H9 (cell line): ENCODE results near the gene TK1. TPM values are rescaled to one million over a fixed set of nuclear protein-coding genes. Genes with fewer than 3 reads are reported as not detected.

Experiments used
- DNase-seq: peaks from one replicate; pipeline ENCODE4 v3.0.0-alpha.2; 2017
- H2AFZ ChIP-seq: one replicate; pipeline ENCODE4 v1.6.1; 2013; ENCODE audit warnings: mild to moderate bottlenecking, low read length, control low read depth, moderate library complexity
- H2AK5ac ChIP-seq: 2 replicates; pipeline ENCODE4 v1.6.1; 2013; ENCODE audit warnings: low read length, control low read depth, mixed read lengths; ENCODE audit not compliant: insufficient read length
- H2BK120ac ChIP-seq: one replicate; pipeline ENCODE4 v1.6.1; 2013; ENCODE audit warnings: low read depth, mild to moderate bottlenecking, low read length, control low read depth, inconsistent platforms; ENCODE audit not compliant: poor library complexity, severe bottlenecking
- H2BK12ac ChIP-seq: 2 replicates; pipeline ENCODE4 v1.6.1; 2013; ENCODE audit warnings: low read length, control low read depth, mixed read lengths, low read depth; ENCODE audit not compliant: insufficient read length
- H2BK15ac ChIP-seq: 2 replicates; pipeline ENCODE4 v1.6.1; 2013; ENCODE audit warnings: low read depth, low read length, control low read depth
- H2BK20ac ChIP-seq: one replicate; pipeline ENCODE4 v1.6.1; 2013; ENCODE audit warnings: low read depth, mild to moderate bottlenecking, low read length, control low read depth, inconsistent platforms; ENCODE audit not compliant: poor library complexity, severe bottlenecking
- H2BK5ac ChIP-seq: 2 replicates; pipeline ENCODE4 v1.6.1; 2013; ENCODE audit warnings: low read length, control low read depth, mixed read lengths; ENCODE audit not compliant: insufficient read length
- H3K14ac ChIP-seq: 2 replicates; pipeline ENCODE4 v1.6.1; 2013; ENCODE audit warnings: low read length, control low read depth; ENCODE audit not compliant: insufficient read depth
- H3K18ac ChIP-seq: 2 replicates; pipeline ENCODE4 v1.6.1; 2013; ENCODE audit warnings: low read depth, mild to moderate bottlenecking, mixed read lengths, low read length, control low read depth; ENCODE audit not compliant: insufficient read length
- H3K23ac ChIP-seq: 2 replicates; pipeline ENCODE4 v1.6.1; 2013; ENCODE audit warnings: low read length, control low read depth, mixed read lengths, low read depth; ENCODE audit not compliant: insufficient read length
- H3K23me2 ChIP-seq: 2 replicates; pipeline ENCODE4 v1.6.1; 2013; ENCODE audit warnings: low read depth, mild to moderate bottlenecking, mixed read lengths, low read length, control low read depth; ENCODE audit not compliant: insufficient read length, poor library complexity, severe bottlenecking
- H3K27ac ChIP-seq: 2 replicates; pipeline ENCODE4 v1.5.1; 2013; ENCODE audit warnings: low read length, control low read depth, mixed read lengths, low read depth; ENCODE audit not compliant: insufficient read length
- H3K27me3 ChIP-seq: 2 replicates; pipeline ENCODE4 v1.6.1; 2013; ENCODE audit warnings: low read length, control low read depth, inconsistent platforms; ENCODE audit not compliant: insufficient read depth
- H3K4ac ChIP-seq: 2 replicates; pipeline ENCODE4 v1.6.1; 2013; ENCODE audit warnings: low read depth, mild to moderate bottlenecking, control low read depth, inconsistent platforms, low read length, moderate library complexity
- H3K4me1 ChIP-seq: 2 replicates; pipeline ENCODE4 v1.6.1; 2013; ENCODE audit warnings: low read length, control low read depth, inconsistent platforms; ENCODE audit not compliant: insufficient read depth
- H3K4me2 ChIP-seq: 2 replicates; pipeline ENCODE4 v1.6.1; 2013; ENCODE audit warnings: low read length, control low read depth, mixed read lengths; ENCODE audit not compliant: insufficient read length, insufficient read depth
- H3K56ac ChIP-seq: 2 replicates; pipeline ENCODE4 v1.6.1; 2013; ENCODE audit warnings: low read depth, mild to moderate bottlenecking, mixed read lengths, low read length, control low read depth; ENCODE audit not compliant: insufficient read length
- H3K79me1 ChIP-seq: 2 replicates; pipeline ENCODE4 v1.6.1; 2013; ENCODE audit warnings: low read depth, mild to moderate bottlenecking, moderate library complexity, low read length, control low read depth, inconsistent platforms; ENCODE audit not compliant: insufficient read depth, poor library complexity, severe bottlenecking
- H3K79me2 ChIP-seq: 2 replicates; pipeline ENCODE4 v1.6.1; 2013; ENCODE audit warnings: low read length, control low read depth, inconsistent platforms; ENCODE audit not compliant: insufficient read depth
- H3K9ac ChIP-seq: 2 replicates; pipeline ENCODE4 v1.6.1; 2013; ENCODE audit warnings: low read length, control low read depth, mixed read lengths; ENCODE audit not compliant: insufficient read length; ENCODE audit errors: extremely low read depth
- H3K9me3 ChIP-seq: one replicate; pipeline ENCODE4 v1.6.1; 2013; ENCODE audit warnings: low read depth, low read length, inconsistent platforms; ENCODE audit not compliant: control insufficient read depth
- H3T11ph ChIP-seq: one replicate; pipeline ENCODE4 v1.6.1; 2013; ENCODE audit warnings: mild to moderate bottlenecking, low read length, control low read depth, inconsistent platforms
- H4K20me1 ChIP-seq: one replicate; pipeline ENCODE4 v1.6.1; 2013; ENCODE audit not compliant: control insufficient read depth, insufficient read length, insufficient read depth
- H4K5ac ChIP-seq: 2 replicates; pipeline ENCODE4 v1.6.1; 2013; ENCODE audit warnings: low read depth, mild to moderate bottlenecking, mixed read lengths, low read length, control low read depth; ENCODE audit not compliant: insufficient read length
- H4K8ac ChIP-seq: replicated peaks from 2 replicates; pipeline ENCODE4 v1.6.1; 2013; ENCODE audit warnings: low read length, control low read depth, mixed read lengths, low read depth; ENCODE audit not compliant: insufficient read length
- H4K91ac ChIP-seq: 2 replicates; pipeline ENCODE4 v1.6.1; 2013; ENCODE audit warnings: low read depth, mild to moderate bottlenecking, moderate library complexity, mixed read lengths, low read length, control low read depth; ENCODE audit not compliant: insufficient read length
- H3K27ac Mint-ChIP-seq, 3 experiments: 2 replicates in 2 of 3; 3 replicates in 1 of 3; pipeline ENCODE4 v1.8.0; 2020 to 2021; ENCODE audit warnings: mixed read lengths in 3 of 3, mild to moderate bottlenecking in 1 of 3, moderate library complexity in 1 of 3
- H3K27me3 Mint-ChIP-seq: 2 replicates; pipeline ENCODE4 v1.8.0; 2021; ENCODE audit warnings: low read depth, mild to moderate bottlenecking, moderate library complexity, mixed read lengths
- H3K36me3 Mint-ChIP-seq, 3 experiments: 2 replicates in 2 of 3; 3 replicates in 1 of 3; pipeline ENCODE4 v1.8.0; 2020 to 2021; ENCODE audit warnings: low read depth in 3 of 3, mixed read lengths in 3 of 3; ENCODE audit not compliant: insufficient read depth in 1 of 3
- H3K4me1 Mint-ChIP-seq, 2 experiments: 2 replicates each; pipeline ENCODE4 v1.8.0; 2020; ENCODE audit warnings: mixed read lengths in 2 of 2
- H3K4me3 Mint-ChIP-seq, 2 experiments: 2 replicates in 1 of 2; 3 replicates in 1 of 2; pipeline ENCODE4 v1.8.0; 2020 to 2021; ENCODE audit warnings: mild to moderate bottlenecking in 2 of 2, mixed read lengths in 2 of 2, moderate library complexity in 1 of 2
- H3K9me3 Mint-ChIP-seq, 2 experiments: 2 replicates in 1 of 2; 3 replicates in 1 of 2; pipeline ENCODE4 v1.8.0; 2020; ENCODE audit warnings: mild to moderate bottlenecking in 2 of 2, mixed read lengths in 2 of 2, moderate library complexity in 1 of 2
- WGBS: extraction: QIAGEN DNeasy Blood & Tissue Kit; methylation state at CpG from one replicate; pipeline ENCODE4 v1.1.7; 2013; ENCODE audit warnings: missing lambda C conversion rate, low lambda C conversion rate, mixed read lengths; ENCODE audit not compliant: insufficient read length; ENCODE audit errors: extremely low coverage; 5-methylcytosine and 5-hydroxymethylcytosine counted together
- total RNA-seq: library from RNA; stranded (reverse); gene quantifications from 2 replicates; pipeline ENCODE4 v1.2.1, GENCODE V29; 2021
- TF ChIP-seq, protein P1 (sequence below): fragments of 200-600 bp; sonication (generic); conservative IDR thresholded peaks from 3 replicates; pipeline ENCODE4 v1.8.0; 2021; ENCODE audit warnings: antibody characterized with exemption, mild to moderate bottlenecking

The TK1 gene
- total RNA-seq, 1 experiment from 2014 or later: 95.8 TPM

DNA sequence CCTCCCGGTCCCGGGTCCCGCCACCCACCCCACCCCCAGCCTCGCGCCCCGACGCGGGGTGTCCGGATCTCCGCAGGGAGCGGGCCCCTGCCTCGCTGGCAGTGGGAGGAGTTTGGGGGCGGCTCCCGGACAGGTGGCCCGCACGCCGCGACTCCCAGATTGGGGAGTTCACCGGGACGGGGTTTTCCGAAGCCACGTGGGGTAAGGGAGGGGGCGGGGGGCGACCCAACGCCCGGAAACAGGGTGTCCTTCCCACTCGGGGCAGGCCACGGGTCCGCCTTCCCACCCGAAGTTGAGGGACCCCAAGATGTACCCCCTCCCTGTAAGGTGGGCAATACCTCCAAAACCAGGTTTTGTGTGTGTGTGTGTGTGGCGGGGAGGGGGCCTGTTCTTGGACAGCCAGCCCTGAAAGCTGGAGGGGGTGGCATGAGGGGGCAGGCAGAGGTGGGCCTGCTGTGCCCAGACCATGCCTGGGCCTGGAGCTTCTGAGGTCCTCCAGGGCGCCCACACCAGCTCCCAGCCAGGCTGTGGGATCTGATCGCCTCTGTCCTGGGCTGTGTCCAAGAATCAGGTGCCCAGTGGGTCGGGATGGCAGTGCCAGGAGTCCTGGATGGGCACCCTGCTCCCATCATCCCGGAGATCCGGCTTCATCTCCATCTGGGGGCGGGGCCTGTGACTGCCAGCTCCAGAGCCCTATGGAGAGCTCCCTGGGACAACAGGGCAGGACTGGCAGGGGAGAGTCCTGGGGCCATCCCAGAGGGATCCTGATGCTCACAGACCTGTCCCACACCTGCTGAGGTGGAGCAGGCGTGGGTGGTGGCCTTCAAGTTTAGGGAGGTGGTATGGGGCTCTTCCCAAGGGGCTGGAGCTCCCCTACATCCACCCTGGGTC is 17.7 kb downstream of the TK1 start:
- Histone ChIP-seq H3K56ac (no peak overlapping the region), H2AK5ac (no peak overlapping the region), H3K23me2 (no peaks in the 10 kb centered on the region), H3K27ac (no peak overlapping the region), H2BK15ac (no peak overlapping the region), H3K9me3 (no peaks in the 10 kb centered on the region), H3K23ac (no peak overlapping the region), H3K4me2 (peak overlapping the region; percentile 10), H2BK12ac (no peak overlapping the region), H3K4ac (no peak overlapping the region), H3K9ac (no peak overlapping the region), H3K18ac (no peak overlapping the region), H4K8ac (no peak overlapping the region), H3K79me1 (no peaks in the 10 kb centered on the region), H4K5ac (no peak overlapping the region), H2BK120ac (no peak overlapping the region), H3K27me3 (no peaks in the 10 kb centered on the region), H3T11ph (no peak overlapping the region), H2BK5ac (no peak overlapping the region), H2AFZ (no peak overlapping the region), H3K79me2 (no peaks in the 10 kb centered on the region), H4K20me1 (peaks cover 4% of the 10 kb centered on the region), H4K91ac (no peak overlapping the region), H2BK20ac (no peak overlapping the region), H3K14ac (no peak overlapping the region; the same call in 1 of the 2 replicates), H3K4me1 (no peaks in the 10 kb centered on the region; the same call in 1 of the 2 replicates)
- WGBS: no CpG with 5 or more reads among the region's 38 CpGs
- Mint-ChIP-seq H3K36me3 (peaks cover 9 to 30% (median 17%) of the 10 kb centered on the region in 3 experiments), H3K4me1 (peaks cover 30 to 48% of the 10 kb centered on the region in 2 experiments), H3K4me3 (peak overlapping the region; percentile 73 to 79), H3K27ac (no peak overlapping the region), H3K9me3 (no peaks in the 10 kb centered on the region), H3K27me3 (no peaks in the 10 kb centered on the region; the same call in 1 of the 2 replicates)
- peak; percentile 88 for DNase-seq
- TF ChIP-seq, protein P1, sequence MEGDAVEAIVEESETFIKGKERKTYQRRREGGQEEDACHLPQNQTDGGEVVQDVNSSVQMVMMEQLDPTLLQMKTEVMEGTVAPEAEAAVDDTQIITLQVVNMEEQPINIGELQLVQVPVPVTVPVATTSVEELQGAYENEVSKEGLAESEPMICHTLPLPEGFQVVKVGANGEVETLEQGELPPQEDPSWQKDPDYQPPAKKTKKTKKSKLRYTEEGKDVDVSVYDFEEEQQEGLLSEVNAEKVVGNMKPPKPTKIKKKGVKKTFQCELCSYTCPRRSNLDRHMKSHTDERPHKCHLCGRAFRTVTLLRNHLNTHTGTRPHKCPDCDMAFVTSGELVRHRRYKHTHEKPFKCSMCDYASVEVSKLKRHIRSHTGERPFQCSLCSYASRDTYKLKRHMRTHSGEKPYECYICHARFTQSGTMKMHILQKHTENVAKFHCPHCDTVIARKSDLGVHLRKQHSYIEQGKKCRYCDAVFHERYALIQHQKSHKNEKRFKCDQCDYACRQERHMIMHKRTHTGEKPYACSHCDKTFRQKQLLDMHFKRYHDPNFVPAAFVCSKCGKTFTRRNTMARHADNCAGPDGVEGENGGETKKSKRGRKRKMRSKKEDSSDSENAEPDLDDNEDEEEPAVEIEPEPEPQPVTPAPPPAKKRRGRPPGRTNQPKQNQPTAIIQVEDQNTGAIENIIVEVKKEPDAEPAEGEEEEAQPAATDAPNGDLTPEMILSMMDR: no peak
